Muscle of back (tissue), 13 donors: Measurements from ENCODE around the gene KRTAP13-4. TPM values are rescaled to one million over a fixed set of nuclear protein-coding genes. Genes with fewer than 3 reads are reported as not detected.

Source experiments
- DNase-seq, 3 donors: peaks; one replicate each; pipeline versions ENCODE4 v3.0.0 to v3.0.0-alpha.2; 2013
- long read RNA-seq, 9 donors: transcript quantifications; one replicate each; lab custom pipeline, GENCODE V29; 2026
- polyA plus RNA-seq, 10 donors: library from polyadenylated mRNA; unstranded; fragments of 120-200 nt; gene quantifications; one replicate each; pipeline ENCODE4 v1.2.1, GENCODE V29; 2013; ENCODE audit not compliant: insufficient read length in 10 of 10

Gene KRTAP13-4
- polyA plus RNA-seq = not detected
- long read RNA-seq, donor 1 = 0 reads
- long read RNA-seq, donor 2 = 0 reads
- long read RNA-seq, donor 3 = 0 reads
- long read RNA-seq, donor 4 = 0 reads
- long read RNA-seq, donor 5 = 0 reads
- long read RNA-seq, donor 6 = 0 reads
- long read RNA-seq, donor 7 = 0 reads
- long read RNA-seq, donor 8 = 0 reads
- long read RNA-seq, donor 9 = 0 reads

GRCh38 chr21:30430170-30430655, at the start of gene KRTAP13-4:
TSS of gene KRTAP13-4 (plus strand) at chr21:30430220. CDS start at chr21:30430276, 56 bp downstream.
- DNase-seq = no peak

- no peak for DNase-seq
Measured at GRCh38 chr21:30382201-30382600, 47.8 kb upstream of the KRTAP13-4 start.

GRCh38 chr21:30391492-30392025, 38.5 kb upstream of the KRTAP13-4 start:
- DNase-seq = no peak

- DNase-seq = no peak
Measured at GRCh38 chr21:30395731-30396130, 34.3 kb upstream of the KRTAP13-4 start, which contains the start of gene KRTAP13-1. TSS of gene KRTAP13-1 (plus strand) at chr21:30396031. CDS start at chr21:30396087, 56 bp downstream.

- peak; percentile 0 to 15 (median 3) for DNase-seq
Measured at GRCh38 chr21:30408782-30409494, 21.1 kb upstream of the KRTAP13-4 start.

- no peak for DNase-seq
Measured at GRCh38 chr21:30415993-30416392, 14.0 kb upstream of the KRTAP13-4 start.

GRCh38 chr21:30425826-30426225, 4.2 kb upstream of the KRTAP13-4 start, which contains the start of gene KRTAP13-3:
TSS of gene KRTAP13-3 (minus strand) at chr21:30425926. CDS start at chr21:30425912, 14 bp downstream.
- no peak for DNase-seq

GRCh38 chr21:30426731-30427130, 3.3 kb upstream of the KRTAP13-4 start:
- no peak for DNase-seq

- DNase-seq = peak; percentile 5 to 35 (median 12)
Measured at GRCh38 chr21:30434033-30434631, 4.1 kb downstream of the KRTAP13-4 start.

- no peak for DNase-seq
Measured at GRCh38 chr21:30437010-30437565, 7.1 kb downstream of the KRTAP13-4 start.

GRCh38 chr21:30439975-30440374, 10.0 kb downstream of the KRTAP13-4 start, which contains the start of gene KRTAP15-1:
TSS of gene KRTAP15-1 (plus strand) at chr21:30440275. CDS start at chr21:30440328, 53 bp downstream.
- DNase-seq = no peak

GRCh38 chr21:30443226-30443625, 13.2 kb downstream of the KRTAP13-4 start:
- DNase-seq = no peak

GRCh38 chr21:30444204-30444603, 14.2 kb downstream of the KRTAP13-4 start:
- DNase-seq = no peak

- no peak for DNase-seq
Measured at GRCh38 chr21:30447056-30447455, 17.0 kb downstream of the KRTAP13-4 start.

- no peak for DNase-seq
Measured at GRCh38 chr21:30448514-30448913, 18.5 kb downstream of the KRTAP13-4 start.

- DNase-seq = no peak
Measured at GRCh38 chr21:30463713-30464112, 33.7 kb downstream of the KRTAP13-4 start.

- no peak for DNase-seq
Measured at GRCh38 chr21:30468900-30469714, 39.1 kb downstream of the KRTAP13-4 start.

GRCh38 chr21:30478004-30478403, 48.0 kb downstream of the KRTAP13-4 start:
- DNase-seq = no peak

GRCh38 chr21:30479259-30479658, 49.2 kb downstream of the KRTAP13-4 start:
- DNase-seq = no peak

- DNase-seq = no peak
Measured at GRCh38 chr21:30480145-30480544, 50.1 kb downstream of the KRTAP13-4 start, which contains the start of gene KRTAP19-1. TSS of gene KRTAP19-1 (minus strand) at chr21:30480367. CDS start at chr21:30480317, 50 bp downstream.
